DMS53 (cell line): Measurements from ENCODE around the gene FAM162B.
"Not testable (repeated sequence)": the region's sequence is repeated elsewhere in the genome, so short reads cannot be mapped to it uniquely, and the experiment has no call there.

Source experiments
- DNase-seq: peaks from one replicate; lab custom pipeline; 2025; lab: John Stamatoyannopoulos, UW

The FAM162B gene

GRCh38 chr6:116726947-116727346 lies 38.6 kb downstream of the FAM162B start:
- DNase-seq: no peak

- DNase-seq: no peak
These were observed 50.8 kb downstream of the FAM162B start for GRCh38 chr6:116714761-116715160.

GRCh38 chr6:116714296-116714695 lies 51.2 kb downstream of the FAM162B start:
- no peak for DNase-seq

- DNase-seq: no peak
These were observed 59.6 kb downstream of the FAM162B start for GRCh38 chr6:116705917-116706316.

GRCh38 chr6:116703888-116704287 lies 61.6 kb downstream of the FAM162B start:
- DNase-seq: not testable (repeated sequence)
